ENCODE measurements around the gene FLT1.

Gene FLT1

GRCh38 chr13:28424541-28424940, 70.4 kb downstream of the FLT1 start:
- FAIRE-seq: no peak

- FAIRE-seq: no peak
Observed at GRCh38 chr13:28423010-28423409, 71.9 kb downstream of the FLT1 start.

GRCh38 chr13:28421676-28422410, 73.1 kb downstream of the FLT1 start:
- FAIRE-seq: no peak

- no peak for FAIRE-seq
Observed at GRCh38 chr13:28420704-28421103, 74.2 kb downstream of the FLT1 start.

- no peak for FAIRE-seq
Observed at GRCh38 chr13:28415994-28416421, 78.9 kb downstream of the FLT1 start.

- FAIRE-seq: no peak
Observed at GRCh38 chr13:28413999-28414398, 80.9 kb downstream of the FLT1 start.

GRCh38 chr13:28412981-28413380, 81.9 kb downstream of the FLT1 start:
- FAIRE-seq: no peak

GRCh38 chr13:28411831-28412353, 83.0 kb downstream of the FLT1 start:
- FAIRE-seq: no peak

- no peak for FAIRE-seq
Observed at GRCh38 chr13:28410096-28410495, 84.8 kb downstream of the FLT1 start.

GRCh38 chr13:28409648-28410047, 85.3 kb downstream of the FLT1 start:
- no peak for FAIRE-seq

- FAIRE-seq: no peak
Observed at GRCh38 chr13:28408863-28409262, 86.1 kb downstream of the FLT1 start.

- no peak for FAIRE-seq
Observed at GRCh38 chr13:28408235-28408848, 86.6 kb downstream of the FLT1 start.

- no peak for FAIRE-seq
Observed at GRCh38 chr13:28406733-28407266, 88.1 kb downstream of the FLT1 start.

- no peak for FAIRE-seq
Observed at GRCh38 chr13:28402057-28402381, 92.9 kb downstream of the FLT1 start.

GRCh38 chr13:28401303-28402056, 93.4 kb downstream of the FLT1 start:
- FAIRE-seq: no peak

GRCh38 chr13:28396053-28396452, 98.9 kb downstream of the FLT1 start:
- no peak for FAIRE-seq

- FAIRE-seq: no peak
Observed at GRCh38 chr13:28394422-28394821, 100.5 kb downstream of the FLT1 start.

GRCh38 chr13:28392896-28393505, 101.9 kb downstream of the FLT1 start:
- no peak for FAIRE-seq

- FAIRE-seq: no peak
Observed at GRCh38 chr13:28392428-28392827, 102.5 kb downstream of the FLT1 start.

GRCh38 chr13:28387740-28388501, 107.0 kb downstream of the FLT1 start:
- FAIRE-seq: no peak

GRCh38 chr13:28385362-28385761, 109.6 kb downstream of the FLT1 start:
- FAIRE-seq: no peak

- no peak for FAIRE-seq
Observed at GRCh38 chr13:28384789-28385188, 110.1 kb downstream of the FLT1 start.
